ENCODE data around the gene PYHIN1.

Gene PYHIN1

DNA sequence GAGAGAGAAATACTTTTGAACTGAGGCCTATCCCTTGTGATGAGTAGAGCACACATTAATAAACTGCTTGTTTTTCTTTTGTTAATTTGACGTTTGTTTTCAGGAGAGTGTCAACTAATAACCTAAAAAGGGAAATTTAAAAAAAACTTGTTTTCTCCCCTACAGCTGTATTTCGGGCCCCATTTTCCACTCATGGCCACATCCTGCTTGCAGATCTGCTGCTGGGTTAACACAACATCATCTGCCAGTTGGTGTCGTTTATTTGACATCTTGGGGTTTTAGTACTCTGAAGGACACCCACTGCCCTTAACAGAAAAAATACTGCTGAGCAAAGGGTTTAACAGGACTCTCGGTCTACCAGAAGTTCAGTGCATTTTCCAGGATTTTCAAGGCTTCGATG lies 848 bp upstream of the PYHIN1 start:
- no peak for TF ChIP-seq CTCF (IDR thresholded peaks at IDR 0.05; ENCODE audit: control extremely low read depth, extremely low read depth, low read depth, missing control alignments)
- CTCF ChIA-PET, result interaction anchor here (1.0 kb wide), 2 partner anchors 65 to 424 kb away, joined by 3 read pairs; no protein-coding TSS in a partner anchor
- DNase-seq (ENCODE audit: extremely low spot score), result no peak
- POLR2A ChIA-PET, result no interaction called here

DNA sequence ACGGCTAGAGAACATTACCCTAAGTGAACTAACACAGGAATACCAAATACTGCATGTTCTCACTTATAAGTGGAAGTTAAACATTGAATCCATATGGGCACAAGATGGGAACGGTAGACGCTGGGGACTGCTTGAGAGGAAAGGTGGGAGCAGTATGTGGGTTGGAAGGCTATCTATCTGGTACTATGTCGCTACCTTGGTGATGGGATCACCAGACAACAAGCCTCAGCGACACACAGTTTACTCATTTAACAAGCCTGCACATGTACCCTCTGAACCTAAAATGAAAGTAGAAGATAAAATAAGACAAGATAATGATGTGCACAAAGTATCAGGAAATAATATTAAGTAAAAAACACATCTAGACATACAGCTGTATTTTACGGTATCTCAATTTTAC lies 819 bp downstream of the PYHIN1 start:
- ChIA-PET CTCF (no interaction called here), POLR2A (no interaction called here)

DNA sequence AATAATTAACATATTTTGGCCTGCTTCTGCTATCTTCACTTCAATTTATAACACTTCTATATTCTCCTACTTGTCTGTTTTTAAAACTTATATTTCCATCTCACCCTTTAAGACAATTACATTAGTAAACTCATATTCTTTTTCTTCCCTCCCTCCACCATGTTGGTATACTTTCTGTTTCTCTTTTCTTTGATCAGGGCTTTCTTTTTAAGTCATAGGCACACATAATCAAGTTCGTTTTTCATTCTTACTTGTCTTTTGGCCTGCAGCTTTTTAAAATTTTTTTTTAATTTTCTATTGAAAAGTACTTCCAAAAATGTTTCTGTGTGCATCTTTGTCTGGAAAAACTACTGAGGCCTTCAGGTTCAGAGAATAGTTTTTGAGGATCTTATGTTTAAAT lies 2.3 kb downstream of the PYHIN1 start:
- TF ChIP-seq CTCF (IDR thresholded peaks at IDR 0.05; ENCODE audit: control extremely low read depth, extremely low read depth, low read depth, missing control alignments), result no peak
- POLR2A ChIA-PET, result no interaction called here
- CTCF ChIA-PET, result no interaction called here
- peak; percentile 49 for DNase-seq (ENCODE audit: extremely low spot score)

More for the DNA sequence above, 819 bp downstream of the PYHIN1 start:
- DNase-seq (ENCODE audit: extremely low spot score), result no peak
- TF ChIP-seq CTCF (IDR thresholded peaks at IDR 0.05; ENCODE audit: control extremely low read depth, extremely low read depth, low read depth, missing control alignments), result no peak

GRCh38 chr1:158939180-158939579 lies 7.8 kb downstream of the PYHIN1 start:
- no peak for DNase-seq (ENCODE audit: extremely low spot score)
- ChIA-PET POLR2A (no interaction called here), CTCF (no interaction called here)
- TF ChIP-seq CTCF (IDR thresholded peaks at IDR 0.05; ENCODE audit: control extremely low read depth, extremely low read depth, low read depth, missing control alignments), result no peak

DNA sequence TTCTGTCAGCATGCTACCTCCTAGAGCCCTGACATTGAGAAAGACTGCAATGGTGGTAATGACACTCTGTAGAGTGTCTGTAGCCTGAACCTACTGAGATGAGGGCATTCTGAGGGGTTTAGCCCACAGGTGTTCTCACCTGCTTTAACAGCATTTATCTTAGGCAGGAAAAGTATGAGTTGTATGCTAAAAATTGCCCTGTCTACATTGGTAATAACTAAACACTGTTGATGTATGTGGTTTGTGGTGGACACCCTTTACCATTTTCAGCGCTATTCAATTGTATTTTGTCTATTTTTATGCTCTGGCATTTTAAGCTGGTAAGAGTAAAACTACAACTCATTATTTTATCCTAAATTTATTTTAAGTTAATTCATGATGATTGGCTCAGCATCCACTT lies 10.0 kb downstream of the PYHIN1 start:
- DNase-seq (ENCODE audit: extremely low spot score), result no peak
- ChIA-PET CTCF (no interaction called here), POLR2A (no interaction called here)
- no peak for TF ChIP-seq CTCF (IDR thresholded peaks at IDR 0.05; ENCODE audit: control extremely low read depth, extremely low read depth, low read depth, missing control alignments)

DNA sequence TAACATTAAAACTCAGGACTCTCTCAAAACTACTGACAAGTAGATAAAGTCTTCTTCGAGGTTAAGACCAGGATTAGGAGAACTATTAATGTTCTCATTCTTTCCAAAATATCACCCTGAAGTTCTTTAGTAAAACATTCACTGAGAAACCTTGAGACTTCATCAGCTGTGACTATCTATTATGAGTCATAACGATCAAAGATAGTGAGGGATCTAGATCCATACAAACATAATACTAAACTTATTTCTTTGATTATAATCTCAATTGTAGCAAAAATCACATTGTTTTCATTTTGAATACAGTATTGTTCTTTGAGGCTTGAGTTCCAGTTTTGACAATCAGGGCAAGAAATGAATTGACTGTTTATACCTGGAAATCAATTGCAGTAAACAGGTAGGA lies 11.1 kb downstream of the PYHIN1 start:
- TF ChIP-seq CTCF (IDR thresholded peaks at IDR 0.05; ENCODE audit: control extremely low read depth, extremely low read depth, low read depth, missing control alignments), result no peak
- DNase-seq (ENCODE audit: extremely low spot score), result no peak
- CTCF ChIA-PET, result interaction anchor here (1.0 kb wide), 1 partner anchor 24 kb away, joined by 3 read pairs; no protein-coding TSS in a partner anchor
- POLR2A ChIA-PET, result no interaction called here

DNA sequence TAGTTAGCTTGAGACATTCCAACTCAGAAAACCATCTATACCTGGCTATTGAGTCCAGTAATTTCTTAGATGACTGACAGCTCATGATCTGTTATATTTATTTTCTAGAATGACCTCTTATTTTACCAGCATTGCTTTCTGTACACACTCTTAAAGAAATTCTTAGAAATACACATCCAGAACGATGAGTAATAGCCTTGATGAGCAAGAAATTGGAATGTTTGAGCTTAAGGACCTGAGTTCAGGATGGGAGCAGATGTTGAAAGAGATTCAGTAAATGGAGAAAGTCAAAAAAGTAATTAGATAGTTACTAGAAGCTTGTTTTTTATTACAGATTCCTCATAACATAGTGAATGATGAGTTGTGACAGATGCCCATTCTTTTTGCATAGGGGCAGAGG lies 11.7 kb downstream of the PYHIN1 start:
- TF ChIP-seq CTCF (IDR thresholded peaks at IDR 0.05; ENCODE audit: control extremely low read depth, extremely low read depth, low read depth, missing control alignments), result no peak
- CTCF ChIA-PET, result interaction anchor here (1.0 kb wide), 1 partner anchor 24 kb away, joined by 3 read pairs; no protein-coding TSS in a partner anchor
- no peak for DNase-seq (ENCODE audit: extremely low spot score)
- POLR2A ChIA-PET, result no interaction called here
